HepG2 (cell line): ENCODE results near the gene AGAP4. TPM values are rescaled to one million over a fixed set of nuclear protein-coding genes. Genes with fewer than 3 reads are reported as not detected.
"Not testable (repeated sequence)": the region's sequence is repeated elsewhere in the genome, so short reads cannot be mapped to it uniquely, and the experiment has no call there.

ENCODE experiments used
- ATAC-seq: fragments of 200-7000 bp; cut with Tn5 transposase; 3 replicates; pipeline ENCODE4 v1.9.1; 2020; ENCODE audit warnings: mild to moderate bottlenecking, moderate library complexity
- BruUV-seq: library from RNA; stranded (reverse); fragments of 400-500 nt; replicated peaks from 2 replicates; lab custom pipeline; 2021; lab: Mats Ljungman, UMichigan
- CTCF ChIA-PET: fragments of 300-600 bp; formaldehyde crosslinking; extraction: SDS; loops from one replicate; lab custom pipeline; 2021; ENCODE audit warnings: low total read pairs, inconsistent platforms, low intra/inter-chr PET ratio; lab: Yijun Ruan, JAX
- POLR2A ChIA-PET: fragments of 350-600 bp; sonication (Branson Sonifier 250); formaldehyde crosslinking; loops from one replicate; lab custom pipeline; 2020; ENCODE audit warnings: antibody characterized with exemption, inconsistent platforms; lab: Yijun Ruan, JAX
- DNase-seq: peaks from one replicate; pipeline ENCODE4 v3.0.0-alpha.2; 2015; ENCODE audit warnings: low spot score
- FAIRE-seq: peaks from 3 replicates; lab custom pipeline; 2011; peaks lifted over from hg19 to GRCh38; lab: Jason Lieb, UNC
- H2AFZ ChIP-seq: one replicate; pipeline ENCODE4 v1.6.1; 2011; ENCODE audit warnings: low read length, inconsistent platforms
- H3K27ac ChIP-seq: fragments of 300-600 bp; 3 replicates; pipeline ENCODE4 v1.8.0; 2011; ENCODE audit warnings: mixed run types, mild to moderate bottlenecking, mixed read lengths, low read length, inconsistent platforms; ENCODE audit not compliant: insufficient read depth; ENCODE audit errors: extremely low read length
- H3K27me3 ChIP-seq, 2 experiments: fragments of 200-600 bp in 1 of 2; 2 replicates in 1 of 2; 3 replicates in 1 of 2; pipeline versions ENCODE4 v1.6.0 to v1.8.0; 2011; ENCODE audit warnings: low read length in 2 of 2, mild to moderate bottlenecking in 2 of 2, moderate library complexity in 2 of 2, inconsistent platforms in 1 of 2; ENCODE audit not compliant: insufficient read depth in 2 of 2, control insufficient read depth in 1 of 2
- H3K36me3 ChIP-seq, 2 experiments: fragments of 200-600 bp in 1 of 2; replicated peaks in 1 of 2; 2 replicates in 1 of 2; 3 replicates in 1 of 2; pipeline versions ENCODE4 v1.5.1 to v1.8.0; 2011; ENCODE audit warnings: low read length in 2 of 2, inconsistent platforms in 1 of 2; ENCODE audit not compliant: insufficient read depth in 2 of 2, control insufficient read depth in 1 of 2
- H3K4me1 ChIP-seq: 2 replicates; pipeline ENCODE4 v1.5.1; 2012; ENCODE audit warnings: low read length, inconsistent platforms; ENCODE audit not compliant: insufficient read depth
- H3K4me2 ChIP-seq: 2 replicates; pipeline ENCODE4 v1.6.0; 2011; ENCODE audit warnings: low read depth, low read length, inconsistent platforms
- H3K4me3 ChIP-seq, 3 experiments: fragments of 200-600 bp in 1 of 3; sonication (generic), shearing (Covaris generic) in 1 of 3; replicated peaks in 1 of 3; 2 replicates each; pipeline ENCODE4 v1.5.1; 2011 to 2016; ENCODE audit warnings: low read length in 3 of 3, inconsistent platforms in 2 of 3, low read depth in 2 of 3, mild to moderate bottlenecking in 2 of 3, control low read depth in 1 of 3, mixed read lengths in 1 of 3; ENCODE audit not compliant: insufficient read depth in 1 of 3
- H3K79me2 ChIP-seq: one replicate; pipeline ENCODE4 v1.6.1; 2011; ENCODE audit warnings: low read length, inconsistent platforms; ENCODE audit not compliant: insufficient read depth
- H3K9ac ChIP-seq: 2 replicates; pipeline ENCODE4 v1.6.0; 2011; ENCODE audit warnings: mild to moderate bottlenecking, low read depth, low read length, inconsistent platforms; ENCODE audit not compliant: insufficient read depth
- H3K9me3 ChIP-seq: 2 replicates; pipeline ENCODE4 v1.5.1; 2012; ENCODE audit warnings: mild to moderate bottlenecking, low read length
- H4K20me1 ChIP-seq: 2 replicates; pipeline ENCODE4 v1.6.0; 2011; ENCODE audit warnings: inconsistent platforms, mild to moderate bottlenecking, low read length, moderate library complexity; ENCODE audit not compliant: insufficient read depth
- FOSL2 ChIP-seq: sonication (generic); formaldehyde crosslinking; IDR thresholded peaks from 2 replicates; pipeline ENCODE4 v1.4.0; 2020; ENCODE audit warnings: missing genetic modification reagents
- WGBS: methylation state at CpG from one replicate; pipeline ENCODE4 v1.1.6; 2017; ENCODE audit warnings: low lambda C conversion rate; 5-methylcytosine and 5-hydroxymethylcytosine counted together
- in situ Hi-C: cut with HindIII; loops from 2 replicates; pipeline ENCODE4 v1.10.0; 2017; ENCODE audit warnings: low pct_unique_long_range_greater_than_20kb; ENCODE audit not compliant: extremely low pct_ligation_motif_present
- intact Hi-C: fragments of 100-400 bp; cut with micrococcal nuclease; formaldehyde crosslinking; loops from one replicate; pipeline ENCODE4 v1.10.0; 2022; ENCODE audit not compliant: unreplicated experiment
- polyA plus RNA-seq, 8 experiments: library from polyadenylated mRNA; depleted of rRNA in 3 of 8; stranded (reverse) in 7 of 8; unstranded in 1 of 8; fragments of >200 nt; fragmentation: Illumina TruSeq in 4 of 8; extraction: Trizol in 4 of 8; gene quantifications; 2 replicates each; pipeline versions ENCODE4 v1.2.1 to v1.2.3, GENCODE V29; 2011 to 2016; ENCODE audit warnings: low read depth in 4 of 8, missing spikeins in 1 of 8, mixed read lengths in 1 of 8; ENCODE audit not compliant: insufficient read depth in 1 of 8
- total RNA-seq, 5 experiments: library from RNA; depleted of rRNA; stranded (reverse); fragments of >200 nt; fragmentation: Illumina TruSeq; extraction: Trizol; gene quantifications; 2 replicates each; pipeline ENCODE4 v1.2.3, GENCODE V29; 2016; ENCODE audit warnings: low read depth in 1 of 5

Gene AGAP4
- total and polyA plus RNA-seq, 2 of the 13 experiments (the other 11 are each of a cell fraction or from before 2014, with no cell fraction given): 11.0 to 38.3 TPM

GRCh38 chr10:45863632-45864031 is 16.3 kb upstream of the AGAP4 start:
- POLR2A ChIA-PET, H4K20me1 ChIP-seq, H3K79me2 ChIP-seq, H3K4me1 ChIP-seq, H3K36me3 ChIP-seq, H3K4me3 ChIP-seq, H3K9ac ChIP-seq, BruUV-seq, intact Hi-C loops: not testable (repeated sequence)
- peak; percentile 51 for TF ChIP-seq FOSL2 (CRISPR knock-in tag)
- TF ChIP-seq, all 625 proteins: peak for 1; not testable (repeated sequence) for 624
- 96% methylated on average over 1 of the region's 2 CpGs for WGBS
- H3K9me3 ChIP-seq, CTCF ChIA-PET, H2AFZ ChIP-seq, H3K4me2 ChIP-seq, H3K27me3 ChIP-seq, in situ Hi-C loops, H3K27ac ChIP-seq, FAIRE-seq: not testable (repeated sequence)
- peak; percentile 75 for ATAC-seq
- peak; percentile 4 for DNase-seq

GRCh38 chr10:45857931-45858330 is 10.6 kb upstream of the AGAP4 start:
- 100% methylated on average over 4 of the region's 4 CpGs for WGBS
- H4K20me1 ChIP-seq, ATAC-seq, H3K9me3 ChIP-seq, H3K36me3 ChIP-seq, H3K4me3 ChIP-seq, H3K27ac ChIP-seq, H3K9ac ChIP-seq, H3K27me3 ChIP-seq, BruUV-seq, intact Hi-C loops, DNase-seq, FAIRE-seq, H3K4me1 ChIP-seq, H2AFZ ChIP-seq, CTCF ChIA-PET, POLR2A ChIA-PET, H3K4me2 ChIP-seq, H3K79me2 ChIP-seq, in situ Hi-C loops: not testable (repeated sequence)

GRCh38 chr10:45848467-45848866 is 1.2 kb upstream of the AGAP4 start:
- H4K20me1 ChIP-seq, H3K9me3 ChIP-seq, POLR2A ChIA-PET, in situ Hi-C loops, DNase-seq, H3K9ac ChIP-seq, H3K36me3 ChIP-seq, H3K4me3 ChIP-seq, H3K27ac ChIP-seq, FAIRE-seq, H3K79me2 ChIP-seq, H2AFZ ChIP-seq, intact Hi-C loops, H3K27me3 ChIP-seq, H3K4me1 ChIP-seq, ATAC-seq, H3K4me2 ChIP-seq, CTCF ChIA-PET, BruUV-seq: not testable (repeated sequence)
- WGBS: 100% methylated on average over 2 of the region's 3 CpGs

GRCh38 chr10:45822918-45823317 is 24.4 kb downstream of the AGAP4 start:
- H3K9me3 ChIP-seq, H3K27ac ChIP-seq, in situ Hi-C loops, ATAC-seq, H3K79me2 ChIP-seq, H3K4me3 ChIP-seq, POLR2A ChIA-PET, H3K4me2 ChIP-seq, H4K20me1 ChIP-seq, DNase-seq, CTCF ChIA-PET, H3K27me3 ChIP-seq, H3K4me1 ChIP-seq, H3K36me3 ChIP-seq, FAIRE-seq, intact Hi-C loops, H2AFZ ChIP-seq, H3K9ac ChIP-seq, BruUV-seq: not testable (repeated sequence)
- 65% methylated on average over 2 of the region's 2 CpGs for WGBS
